HG03025 (cell line): ENCODE results near the gene CACNA1C.

Source experiments
- ATAC-seq: cut with Tn5 transposase; IDR thresholded peaks from one replicate; pipeline ENCODE4 v1.9.1; 2021; ENCODE audit warnings: mild to moderate bottlenecking, moderate library complexity; ENCODE audit not compliant: unreplicated experiment, low FRiP score

The CACNA1C gene

GRCh38 chr12:2136901-2137300 is 84.1 kb downstream of the CACNA1C start:
- no peak for ATAC-seq

GRCh38 chr12:2137711-2138110 is 84.9 kb downstream of the CACNA1C start:
- no peak for ATAC-seq

- no peak for ATAC-seq
Observed at GRCh38 chr12:2138294-2138693, 85.5 kb downstream of the CACNA1C start.

- no peak for ATAC-seq
Observed at GRCh38 chr12:2138871-2139308, 86.1 kb downstream of the CACNA1C start.

GRCh38 chr12:2139651-2140050 is 86.9 kb downstream of the CACNA1C start:
- ATAC-seq: no peak

GRCh38 chr12:2140858-2141519 is 88.2 kb downstream of the CACNA1C start:
- ATAC-seq: no peak

GRCh38 chr12:2142068-2142467 is 89.3 kb downstream of the CACNA1C start:
- no peak for ATAC-seq

GRCh38 chr12:2144951-2145350 is 92.2 kb downstream of the CACNA1C start:
- no peak for ATAC-seq

GRCh38 chr12:2145433-2145998 is 92.7 kb downstream of the CACNA1C start:
- ATAC-seq: no peak

GRCh38 chr12:2147335-2147734 is 94.5 kb downstream of the CACNA1C start:
- ATAC-seq: no peak

GRCh38 chr12:2149091-2149490 is 96.3 kb downstream of the CACNA1C start:
- no peak for ATAC-seq

- no peak for ATAC-seq
Observed at GRCh38 chr12:2150833-2151232, 98.0 kb downstream of the CACNA1C start.

- ATAC-seq: no peak
Observed at GRCh38 chr12:2151391-2151790, 98.6 kb downstream of the CACNA1C start.

- no peak for ATAC-seq
Observed at GRCh38 chr12:2152134-2152533, 99.3 kb downstream of the CACNA1C start.

- ATAC-seq: no peak
Observed at GRCh38 chr12:2154050-2154449, 101.3 kb downstream of the CACNA1C start.

GRCh38 chr12:2154521-2154920 is 101.7 kb downstream of the CACNA1C start:
- ATAC-seq: no peak

GRCh38 chr12:2156333-2156732 is 103.5 kb downstream of the CACNA1C start:
- ATAC-seq: no peak

- no peak for ATAC-seq
Observed at GRCh38 chr12:2160043-2160442, 107.3 kb downstream of the CACNA1C start.

GRCh38 chr12:2161473-2161872 is 108.7 kb downstream of the CACNA1C start:
- no peak for ATAC-seq

GRCh38 chr12:2163177-2163941 is 110.6 kb downstream of the CACNA1C start:
- ATAC-seq: no peak

GRCh38 chr12:2165021-2165420 is 112.2 kb downstream of the CACNA1C start:
- no peak for ATAC-seq

- ATAC-seq: no peak
Observed at GRCh38 chr12:2165927-2166326, 113.1 kb downstream of the CACNA1C start.
